AG08396 (cell line): ENCODE data around the gene KIAA1586.

Experiments used
- DNase-seq: peaks from one replicate; pipeline ENCODE4 v3.0.0; 2012; ENCODE audit warnings: low spot score, mixed read lengths

The KIAA1586 gene

DNA sequence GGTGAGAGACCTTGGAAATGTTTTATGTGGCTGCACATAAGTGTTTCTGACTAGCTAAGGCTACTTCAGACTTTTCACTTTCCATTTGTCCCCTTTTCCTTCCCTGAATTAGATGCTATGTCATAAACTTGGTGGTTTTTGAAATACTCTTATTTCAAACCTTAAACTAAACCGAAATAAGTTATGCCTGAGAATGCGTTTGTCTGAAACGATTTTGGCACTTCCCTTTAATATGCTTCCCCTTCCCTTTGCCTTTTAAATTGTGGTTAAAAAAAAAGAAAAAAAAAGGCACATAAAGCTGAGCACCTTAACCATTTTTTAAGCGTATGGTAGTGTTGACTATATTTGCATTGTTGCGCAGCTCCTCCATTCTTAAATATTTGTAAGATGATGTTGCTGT, 57.8 kb downstream of the KIAA1586 start:
- DNase-seq: no peak
